DOHH2 (cell line): ENCODE results near the gene EPC1.

Experiments used
- H3F3A ChIP-seq: fragments of 200-600 bp; sonication (generic), shearing (Covaris generic); 2 replicates; pipeline ENCODE4 v1.6.0; 2016; ENCODE audit warnings: antibody characterized with exemption, mild to moderate bottlenecking; ENCODE audit not compliant: control insufficient read depth, insufficient read depth
- H3K27ac ChIP-seq: fragments of 200-600 bp; sonication (generic); 2 replicates; pipeline ENCODE4 v1.5.1; 2014; ENCODE audit warnings: low read depth, mild to moderate bottlenecking, low read length, moderate library complexity
- H3K27me3 ChIP-seq: fragments of 200-600 bp; sonication (generic); 2 replicates; pipeline ENCODE4 v1.6.1; 2014; ENCODE audit warnings: mild to moderate bottlenecking, low read length, mixed read lengths; ENCODE audit not compliant: control insufficient read depth
- H3K36me3 ChIP-seq: fragments of 200-600 bp; sonication (generic); 2 replicates; pipeline ENCODE4 v1.6.1; 2014; ENCODE audit warnings: mild to moderate bottlenecking, low read length, moderate library complexity, mixed read lengths; ENCODE audit not compliant: control insufficient read depth
- H3K4me1 ChIP-seq: fragments of 200-600 bp; sonication (generic); 2 replicates; pipeline ENCODE4 v1.6.1; 2014; ENCODE audit warnings: mild to moderate bottlenecking, low read length, mixed read lengths; ENCODE audit not compliant: control insufficient read depth
- H3K4me2 ChIP-seq: fragments of 200-600 bp; sonication (generic); 2 replicates; pipeline ENCODE4 v1.6.0; 2014; ENCODE audit warnings: mild to moderate bottlenecking, low read length, moderate library complexity
- H3K4me3 ChIP-seq: fragments of 200-600 bp; sonication (generic); 2 replicates; pipeline ENCODE4 v1.5.1; 2014; ENCODE audit warnings: mild to moderate bottlenecking, low read length, mixed read lengths
- H3K79me2 ChIP-seq: fragments of 200-600 bp; sonication (generic); 2 replicates; pipeline ENCODE4 v1.6.1; 2014; ENCODE audit warnings: mild to moderate bottlenecking, low read length, mixed read lengths; ENCODE audit not compliant: control insufficient read depth
- H3K9me2 ChIP-seq: fragments of 200-600 bp; sonication (generic); replicated peaks from 2 replicates; pipeline ENCODE4 v1.6.1; 2014; ENCODE audit warnings: mild to moderate bottlenecking, low read length, mixed read lengths; ENCODE audit not compliant: control insufficient read depth
- H3K9me3 ChIP-seq: fragments of 200-600 bp; sonication (generic); 2 replicates; pipeline ENCODE4 v1.6.1; 2014; ENCODE audit warnings: antibody characterized with exemption, low read length, mixed read lengths; ENCODE audit not compliant: control insufficient read depth, insufficient read depth
- H4K20me1 ChIP-seq: fragments of 200-600 bp; sonication (generic); 2 replicates; pipeline ENCODE4 v1.6.0; 2014; ENCODE audit warnings: low read depth, mild to moderate bottlenecking, antibody characterized with exemption, low read length, moderate library complexity; ENCODE audit not compliant: control insufficient read depth, insufficient read depth
- CTCF ChIP-seq: fragments of 200-600 bp; sonication (generic); IDR thresholded peaks from one replicate; pipeline ENCODE4 v1.5.1; 2014; ENCODE audit warnings: antibody characterized with exemption, mild to moderate bottlenecking, low read depth, low read length; ENCODE audit not compliant: poor library complexity, severe bottlenecking
- EZH2phosphoT487 ChIP-seq: fragments of 200-600 bp; sonication (generic); IDR thresholded peaks from 2 replicates; pipeline ENCODE4 v1.6.1; 2017; ENCODE audit warnings: borderline replicate concordance, mild to moderate bottlenecking, antibody characterized with exemption, low read length, moderate library complexity, mixed read lengths

Gene EPC1

GRCh38 chr10:32378363-32379317, 31.7 kb upstream of the EPC1 start:
- TF ChIP-seq CTCF (no peak), EZH2phosphoT487 (no peak)
- peak overlapping the region; percentile 76 for H3K27ac ChIP-seq

DNA sequence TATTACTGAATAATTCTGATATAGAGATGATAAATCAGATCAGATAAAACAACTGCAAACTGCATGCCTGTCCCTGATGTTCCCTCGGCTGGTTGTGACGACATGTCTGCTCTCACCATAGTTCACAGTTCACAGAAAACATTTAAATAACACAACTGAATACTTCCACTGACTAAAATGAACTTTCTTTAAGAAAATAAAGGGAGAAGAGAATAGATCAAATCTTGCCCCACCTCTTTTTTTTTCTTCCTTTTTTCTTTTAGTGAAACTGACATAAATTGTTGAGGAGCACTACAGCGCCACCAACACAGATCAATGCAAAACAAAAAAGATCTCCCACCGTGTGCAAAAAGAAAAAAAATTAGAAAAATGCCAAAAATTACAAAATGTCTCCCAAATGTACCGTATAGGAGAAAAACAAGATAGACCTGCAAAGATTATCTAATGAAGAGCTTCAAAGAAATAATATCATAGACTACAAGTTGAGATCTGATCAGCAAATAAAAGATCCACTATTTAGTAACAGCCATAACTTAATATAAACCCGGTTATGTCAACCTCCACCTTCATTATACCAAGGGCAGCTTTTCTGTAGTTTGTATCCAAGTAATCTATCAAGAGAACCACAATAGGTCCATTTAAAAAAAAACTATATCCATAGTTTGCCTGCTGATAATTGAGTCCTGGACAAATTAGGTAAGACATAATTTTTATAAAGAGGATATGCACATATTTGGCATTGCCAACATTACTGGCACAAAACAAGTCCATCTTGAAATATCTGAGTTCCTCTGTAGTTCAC, 30.7 kb upstream of the EPC1 start:
- no peaks in the 10 kb centered on the region; the same call in 1 of the 2 replicates for H4K20me1 ChIP-seq
- H3K27ac ChIP-seq: peak overlapping the region; percentile 76
- no peaks in the 10 kb centered on the region for H3K27me3 ChIP-seq
- H3K4me3 ChIP-seq: peak overlapping the region; percentile 77
- H3K36me3 ChIP-seq: no peaks in the 10 kb centered on the region
- peaks cover 57% of the 10 kb centered on the region for H3K79me2 ChIP-seq
- H3K9me2 ChIP-seq: no peaks in the 10 kb centered on the region
- H3F3A ChIP-seq: peaks cover 7% of the 10 kb centered on the region
- H3K4me1 ChIP-seq: peaks cover 25% of the 10 kb centered on the region
- H3K9me3 ChIP-seq: no peaks in the 10 kb centered on the region
- TF ChIP-seq EZH2phosphoT487: no peak
- peak; percentile 81 for TF ChIP-seq CTCF
- peak overlapping the region; percentile 88 for H3K4me2 ChIP-seq

More at GRCh38 chr10:32378363-32379317, 31.7 kb upstream of the EPC1 start:
- peaks cover 48% of the 10 kb centered on the region for H3K79me2 ChIP-seq
- peak overlapping the region; percentile 88 for H3K4me2 ChIP-seq
- no peaks in the 10 kb centered on the region for H3K36me3 ChIP-seq
- H3F3A ChIP-seq: peaks cover 7% of the 10 kb centered on the region
- no peaks in the 10 kb centered on the region for H3K9me2 ChIP-seq
- H3K4me1 ChIP-seq: peaks cover 25% of the 10 kb centered on the region
- H4K20me1 ChIP-seq: no peaks in the 10 kb centered on the region
- peak overlapping the region; percentile 77 for H3K4me3 ChIP-seq
- H3K9me3 ChIP-seq: no peaks in the 10 kb centered on the region
- H3K27me3 ChIP-seq: no peaks in the 10 kb centered on the region

GRCh38 chr10:32376771-32377170, 29.8 kb upstream of the EPC1 start:
- H4K20me1 ChIP-seq: no peaks in the 10 kb centered on the region; the same call in 1 of the 2 replicates
- H3K9me3 ChIP-seq: no peaks in the 10 kb centered on the region
- TF ChIP-seq EZH2phosphoT487: no peak
- TF ChIP-seq CTCF: no peak
- peak overlapping the region; percentile 88 for H3K4me2 ChIP-seq
- H3K27ac ChIP-seq: peak overlapping the region; percentile 76; the same call in 1 of the 2 replicates
- H3K4me1 ChIP-seq: peaks cover 25% of the 10 kb centered on the region
- peaks cover 7% of the 10 kb centered on the region for H3F3A ChIP-seq
- no peaks in the 10 kb centered on the region for H3K36me3 ChIP-seq
- no peaks in the 10 kb centered on the region for H3K27me3 ChIP-seq
- H3K4me3 ChIP-seq: peak overlapping the region; percentile 77
- peaks cover 65% of the 10 kb centered on the region for H3K79me2 ChIP-seq
- H3K9me2 ChIP-seq: no peaks in the 10 kb centered on the region
